Kidney (tissue), 14 donors: ENCODE results near the gene NBR1. TPM values are rescaled to one million over a fixed set of nuclear protein-coding genes. Genes with fewer than 3 reads are reported as not detected.

ENCODE experiments used
- DNase-seq, 5 donors: peaks; one replicate each; pipeline ENCODE4 v3.0.0-alpha.2; 2013 to 2020
- FAIRE-seq: peaks from 2 replicates; lab custom pipeline; 2012; peaks lifted over from hg19 to GRCh38; lab: Jason Lieb, UNC
- H3K27ac ChIP-seq, 2 donors: one replicate each; pipeline ENCODE4 v1.7.0; 2013; ENCODE audit warnings: low read depth in 2 of 2, low read length in 2 of 2, inconsistent platforms in 1 of 2
- H3K27me3 ChIP-seq: one replicate; pipeline ENCODE4 v1.7.1; 2013; ENCODE audit warnings: low read length, inconsistent platforms; ENCODE audit not compliant: control insufficient read depth, insufficient read depth
- H3K36me3 ChIP-seq, 3 donors: one replicate each; pipeline versions ENCODE4 v1.7.0 to v1.7.1; 2013; ENCODE audit warnings: low read length in 3 of 3, control low read depth in 1 of 3, inconsistent platforms in 1 of 3; ENCODE audit not compliant: insufficient read depth in 3 of 3, control insufficient read depth in 2 of 3
- H3K4me1 ChIP-seq, 3 donors: one replicate each; pipeline versions ENCODE4 v1.7.0 to v1.7.1; 2013; ENCODE audit warnings: low read length in 3 of 3, inconsistent platforms in 1 of 3, low read depth in 1 of 3; ENCODE audit not compliant: control insufficient read depth in 2 of 3, insufficient read depth in 2 of 3
- H3K4me3 ChIP-seq, 3 donors: one replicate each; pipeline versions ENCODE4 v1.7.0 to v1.8.1; 2013; ENCODE audit warnings: low read length in 3 of 3, control low read depth in 1 of 3, inconsistent platforms in 1 of 3
- H3K9ac ChIP-seq, 3 donors: one replicate each; pipeline versions ENCODE4 v1.7.0 to v1.7.1; 2013; ENCODE audit warnings: low read length in 3 of 3, control low read depth in 1 of 3, inconsistent platforms in 1 of 3
- H3K9me3 ChIP-seq, 3 donors: one replicate each; pipeline versions ENCODE4 v1.7.0 to v1.7.1; 2013; ENCODE audit warnings: low read length in 3 of 3, control low read depth in 1 of 3, inconsistent platforms in 1 of 3; ENCODE audit not compliant: control insufficient read depth in 2 of 3, insufficient read depth in 1 of 3
- intact Hi-C: fragments of 100-400 bp; cut with DNase I; formaldehyde crosslinking; loops from one replicate; pipeline ENCODE4 v1.11.1; 2022
- polyA plus RNA-seq: library from polyadenylated mRNA; stranded (reverse); fragments of 350-450 nt; fragmentation: Illumina TruSeq; extraction: RNeasy Lipid Tissue Mini Kit (QIAGEN cat#74804); gene quantifications from one replicate; pipeline ENCODE4 v1.2.3, GENCODE V29; 2014; ENCODE audit warnings: low read depth, low replicate concordance; ENCODE audit not compliant: insufficient read depth
- total RNA-seq: library from RNA; stranded (reverse); fragmentation: NEBNext Ultra II Directional; extraction: Animal tissue kit (Norgen Biotek cat#: 25700); gene quantifications from one replicate; pipeline ENCODE4 v1.2.1, GENCODE V29; 2021
- TF ChIP-seq, protein P1 (sequence below): IDR thresholded peaks from 3 replicates; pipeline ENCODE4 v1.5.1; 2012; ENCODE audit warnings: mild to moderate bottlenecking, moderate library complexity, borderline replicate concordance; ENCODE audit not compliant: insufficient read depth; ENCODE audit errors: extremely low read depth
- donor health status: control.
- donor health status: control.
- donor health status: control.
- donor health status: control.
- donor health status: control.
- donor health status: DM: yes; HTN: yes; CAD: no.
- donor health status: Normal renal cell carcinoma (clear cell type).

The NBR1 gene
- total and polyA plus RNA-seq, 2 donors from 2014 or later = 50.4 to 88.9 TPM

DNA sequence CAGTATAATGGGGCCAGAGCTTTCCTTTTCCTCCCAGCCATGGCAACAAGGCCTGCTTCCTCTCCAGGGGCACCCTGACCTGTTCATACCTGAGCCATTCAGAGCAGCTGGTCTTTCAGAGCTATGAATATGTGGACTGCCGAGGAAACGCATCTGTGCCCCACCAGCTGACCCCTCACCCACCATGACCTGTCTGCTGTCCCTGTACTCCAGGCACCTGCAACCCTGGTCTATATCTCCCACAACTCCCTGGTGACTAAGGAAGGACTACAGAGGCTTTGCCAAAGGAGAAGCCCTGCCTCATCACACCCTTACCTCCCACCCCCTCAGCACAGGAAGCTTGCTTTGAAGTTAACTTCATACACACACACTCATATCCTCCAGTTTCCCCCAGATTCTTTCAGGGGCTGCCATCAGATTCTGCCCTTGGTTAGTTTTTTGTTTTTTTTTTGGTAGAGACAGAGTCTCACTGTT lies 46.6 kb downstream of the NBR1 start:
- TF ChIP-seq, protein P1, sequence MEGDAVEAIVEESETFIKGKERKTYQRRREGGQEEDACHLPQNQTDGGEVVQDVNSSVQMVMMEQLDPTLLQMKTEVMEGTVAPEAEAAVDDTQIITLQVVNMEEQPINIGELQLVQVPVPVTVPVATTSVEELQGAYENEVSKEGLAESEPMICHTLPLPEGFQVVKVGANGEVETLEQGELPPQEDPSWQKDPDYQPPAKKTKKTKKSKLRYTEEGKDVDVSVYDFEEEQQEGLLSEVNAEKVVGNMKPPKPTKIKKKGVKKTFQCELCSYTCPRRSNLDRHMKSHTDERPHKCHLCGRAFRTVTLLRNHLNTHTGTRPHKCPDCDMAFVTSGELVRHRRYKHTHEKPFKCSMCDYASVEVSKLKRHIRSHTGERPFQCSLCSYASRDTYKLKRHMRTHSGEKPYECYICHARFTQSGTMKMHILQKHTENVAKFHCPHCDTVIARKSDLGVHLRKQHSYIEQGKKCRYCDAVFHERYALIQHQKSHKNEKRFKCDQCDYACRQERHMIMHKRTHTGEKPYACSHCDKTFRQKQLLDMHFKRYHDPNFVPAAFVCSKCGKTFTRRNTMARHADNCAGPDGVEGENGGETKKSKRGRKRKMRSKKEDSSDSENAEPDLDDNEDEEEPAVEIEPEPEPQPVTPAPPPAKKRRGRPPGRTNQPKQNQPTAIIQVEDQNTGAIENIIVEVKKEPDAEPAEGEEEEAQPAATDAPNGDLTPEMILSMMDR = no peak
- peak overlapping the region; percentile 84 to 90 for H3K27ac ChIP-seq
- peaks cover 2 to 27% (median 9%) of the 10 kb centered on the region in 3 donors for H3K36me3 ChIP-seq
- FAIRE-seq (no peak), DNase-seq (no peak)
- no peaks in the 10 kb centered on the region for H3K27me3 ChIP-seq
- no peak overlapping the region for H3K4me3 ChIP-seq
- no peaks in the 10 kb centered on the region for H3K9me3 ChIP-seq
- peaks cover 0 to 42% (median 16%) of the 10 kb centered on the region in 3 donors for H3K4me1 ChIP-seq
- peak overlapping the region in 1 of 3 donors; percentile 5 for H3K9ac ChIP-seq
- intact Hi-C loops = no loop called here

DNA sequence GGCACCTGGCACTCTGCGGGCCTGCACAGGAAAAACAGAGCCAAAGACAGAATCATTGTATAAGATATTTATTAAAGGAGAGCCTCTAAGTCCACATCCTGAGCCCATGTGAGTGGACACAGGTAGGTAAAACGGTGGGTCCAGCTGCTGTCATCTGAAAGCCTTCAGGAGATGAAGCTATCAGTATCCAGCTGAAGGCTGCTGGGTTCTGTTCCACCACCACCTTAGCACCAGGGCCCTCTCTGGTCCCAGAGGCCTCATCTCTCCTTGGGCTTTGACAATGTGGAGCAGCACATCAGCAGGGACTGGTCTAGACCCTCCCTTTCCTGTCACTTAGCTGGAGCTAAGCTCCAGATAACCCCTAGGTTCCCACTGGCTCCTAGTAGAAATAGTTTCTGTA lies 48.0 kb downstream of the NBR1 start:
- intact Hi-C loops = no loop called here
- peak overlapping the region in 1 of 2 donors; percentile 64 for H3K27ac ChIP-seq
- no peak overlapping the region for H3K4me3 ChIP-seq
- peaks cover 0 to 35% (median 9%) of the 10 kb centered on the region in 3 donors for H3K36me3 ChIP-seq
- peaks cover 0 to 36% (median 14%) of the 10 kb centered on the region in 3 donors for H3K4me1 ChIP-seq
- no peak overlapping the region for H3K9ac ChIP-seq
- H3K27me3 ChIP-seq = no peaks in the 10 kb centered on the region
- FAIRE-seq = no peak
- H3K9me3 ChIP-seq = no peaks in the 10 kb centered on the region
- TF ChIP-seq, protein P1 = no peak
- DNase-seq = no peak

DNA sequence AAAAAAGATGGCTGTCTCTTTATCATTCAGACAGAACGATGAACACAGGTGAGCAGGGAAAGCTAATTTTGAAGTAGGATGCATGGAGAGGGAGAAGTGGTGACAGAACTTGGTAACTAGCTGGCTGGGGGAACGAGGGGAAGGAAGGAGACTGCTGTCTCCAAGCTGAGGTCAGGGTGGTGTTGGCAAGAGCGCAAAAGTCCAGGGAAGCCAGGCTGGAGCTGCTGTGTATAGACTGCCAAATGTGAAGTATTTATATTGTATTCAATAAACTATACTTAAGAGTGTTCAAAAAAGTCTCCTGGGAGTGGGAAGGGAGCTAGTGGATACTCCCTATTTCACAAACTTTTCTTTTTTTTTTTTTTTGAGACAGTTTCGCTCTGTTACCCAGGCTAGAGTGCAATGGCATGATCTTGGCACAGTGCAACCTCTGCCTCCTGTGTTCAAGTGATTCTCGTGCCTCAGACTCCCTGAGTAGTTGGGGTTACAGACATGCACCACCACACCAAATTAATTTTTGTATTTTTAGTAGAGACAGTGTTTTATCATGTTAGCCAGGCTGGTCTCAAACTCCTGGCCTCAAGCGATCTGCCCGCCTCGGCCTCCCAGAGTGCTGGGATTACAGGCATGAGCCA lies 48.8 kb downstream of the NBR1 start:
- TF ChIP-seq, protein P1 = no peak
- no peak overlapping the region for H3K9ac ChIP-seq
- H3K9me3 ChIP-seq = no peaks in the 10 kb centered on the region
- H3K4me1 ChIP-seq = peaks cover 0 to 31% (median 14%) of the 10 kb centered on the region in 3 donors
- intact Hi-C loops = no loop called here
- H3K27ac ChIP-seq = peak overlapping the region in 1 of 2 donors; percentile 74
- FAIRE-seq (no peak), DNase-seq (no peak)
- H3K4me3 ChIP-seq = no peak overlapping the region
- H3K36me3 ChIP-seq = peaks cover 0 to 43% (median 11%) of the 10 kb centered on the region in 3 donors
- H3K27me3 ChIP-seq = no peaks in the 10 kb centered on the region
